SH-SY5Y (cell line): ENCODE results near the gene SPOP.

ENCODE experiments used
- GATA2 ChIP-seq: IDR thresholded peaks from 2 replicates; pipeline ENCODE4 v1.6.1; 2011; ENCODE audit warnings: mild to moderate bottlenecking, low read depth, low read length
- GATA3 ChIP-seq: IDR thresholded peaks from 2 replicates; pipeline ENCODE4 v1.6.1; 2011; ENCODE audit warnings: low read depth, mild to moderate bottlenecking, low read length, moderate library complexity

DNA sequence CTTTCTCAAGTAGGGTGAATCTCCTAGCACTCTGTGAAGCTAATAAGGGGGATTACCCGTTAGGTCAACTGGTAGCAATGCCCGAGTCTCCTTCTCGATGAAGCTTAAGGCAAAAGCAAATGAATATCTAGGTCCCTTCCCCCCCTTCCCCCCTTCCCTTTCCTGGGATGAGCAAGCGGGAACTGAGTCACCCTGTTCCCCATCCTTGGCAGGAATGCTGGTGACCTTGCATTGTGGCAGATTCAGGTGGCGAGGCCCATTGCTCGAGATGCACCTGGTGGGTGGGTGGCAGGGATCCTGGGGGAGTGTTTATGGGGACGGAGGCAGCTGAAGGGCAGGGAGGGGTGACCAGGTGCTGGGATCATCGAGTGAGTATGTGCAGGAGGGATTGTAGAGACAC is 95.1 kb downstream of the SPOP start:
- TF ChIP-seq GATA2 (no peak), GATA3 (no peak)
